ENCODE data around the gene CDH1. TPM values are rescaled to one million over a fixed set of nuclear protein-coding genes. Genes with fewer than 3 reads are reported as not detected.

The CDH1 gene
- total RNA-seq, result under 0.01 TPM in 1 of 2 replicates, not detected in the other

DNA sequence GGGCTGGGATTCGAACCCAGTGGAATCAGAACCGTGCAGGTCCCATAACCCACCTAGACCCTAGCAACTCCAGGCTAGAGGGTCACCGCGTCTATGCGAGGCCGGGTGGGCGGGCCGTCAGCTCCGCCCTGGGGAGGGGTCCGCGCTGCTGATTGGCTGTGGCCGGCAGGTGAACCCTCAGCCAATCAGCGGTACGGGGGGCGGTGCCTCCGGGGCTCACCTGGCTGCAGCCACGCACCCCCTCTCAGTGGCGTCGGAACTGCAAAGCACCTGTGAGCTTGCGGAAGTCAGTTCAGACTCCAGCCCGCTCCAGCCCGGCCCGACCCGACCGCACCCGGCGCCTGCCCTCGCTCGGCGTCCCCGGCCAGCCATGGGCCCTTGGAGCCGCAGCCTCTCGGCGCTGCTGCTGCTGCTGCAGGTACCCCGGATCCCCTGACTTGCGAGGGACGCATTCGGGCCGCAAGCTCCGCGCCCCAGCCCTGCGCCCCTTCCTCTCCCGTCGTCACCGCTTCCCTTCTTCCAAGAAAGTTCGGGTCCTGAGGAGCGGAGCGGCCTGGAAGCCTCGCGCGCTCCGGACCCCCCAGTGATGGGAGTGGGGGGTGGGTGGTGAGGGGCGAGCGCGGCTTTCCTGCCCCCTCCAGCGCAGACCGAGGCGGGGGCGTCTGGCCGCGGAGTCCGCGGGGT is at the start of gene CDH1:
Gene CDH1, plus strand, starts transcription at position 247 of the 684 bp plus-strand sequence. Its CDS starts 124 bp downstream, at position 371.

GRCh38 chr16:68843482-68844210 is 106.6 kb downstream of the CDH1 start, which contains the start of gene TANGO6:
TANGO6 (plus strand) TSS chr16:68843531; CDS start chr16:68843618, 87 bp downstream.

Small RNA genes lying within 50 kb of the gene (small RNA-seq; reads per million reads assigned to genes)
- not detected for gene RNA5SP429

Other genes starting within 250 kb of the CDH1 start
- gene ZFP90, start 198.0 kb upstream of the CDH1 start, total RNA-seq, result 22.8 and 52.8 TPM in 2 replicates
- 0.20 TPM in 1 of 2 replicates, not detected in the other for gene CDH3, start 92.0 kb upstream of the CDH1 start, total RNA-seq
- 30.9 and 32.1 TPM in 2 replicates for gene TANGO6, start 106.2 kb downstream of the CDH1 start, total RNA-seq